HPDE6-E6E7 (cell line): ENCODE data around the gene LGALS4.
A peak's percentile ranks its signal among the peaks of the same experiment; 100 is the strongest.
"Not testable (repeated sequence)": the region's sequence is repeated elsewhere in the genome, so short reads cannot be mapped to it uniquely, and the experiment has no call there.

Experiments
- DNase-seq: peaks from one replicate; pipeline ENCODE4 v3.0.0; 2011; ENCODE audit warnings: missing footprints; ENCODE audit errors: extremely low spot score

Gene LGALS4

DNA sequence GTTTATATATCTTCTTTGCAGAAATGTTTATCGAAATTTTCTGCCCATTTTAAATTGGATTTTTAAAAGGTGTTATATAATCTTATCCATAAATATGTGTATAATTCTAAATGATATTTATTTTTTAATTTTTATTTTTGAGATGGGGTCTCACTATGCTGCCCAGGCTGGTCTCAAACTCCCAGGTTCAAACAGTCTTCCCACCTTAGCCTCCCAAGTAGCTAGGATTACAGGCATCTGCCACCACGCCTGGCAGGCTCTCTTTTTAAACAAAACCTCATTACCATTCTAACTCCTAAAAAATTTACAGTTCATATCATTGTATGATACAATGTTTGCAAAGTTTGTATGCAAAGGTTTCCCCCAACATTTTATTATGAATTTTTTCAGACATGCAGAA, 16.6 kb downstream of the LGALS4 start:
- DNase-seq, result no peak

DNA sequence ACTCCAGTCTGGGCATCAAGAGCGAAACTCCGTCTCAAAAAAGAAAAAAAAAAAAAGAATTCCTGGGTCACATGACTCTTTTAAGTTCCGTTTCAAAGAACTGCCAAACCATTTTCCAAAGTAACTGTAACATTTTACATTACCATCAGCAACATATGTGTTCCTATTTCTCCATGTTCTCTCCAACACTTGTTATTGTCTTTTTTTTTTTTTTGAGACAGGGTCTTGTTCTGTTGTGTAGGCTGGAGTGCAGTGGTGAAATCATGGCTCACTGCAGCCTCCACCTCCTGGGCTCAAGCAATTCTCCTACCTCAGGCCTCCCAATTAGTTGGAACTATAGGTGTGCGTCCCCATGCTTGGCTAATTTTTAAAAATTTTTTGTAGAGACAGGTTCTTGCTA, 17.2 kb downstream of the LGALS4 start:
- DNase-seq, result no peak

DNA sequence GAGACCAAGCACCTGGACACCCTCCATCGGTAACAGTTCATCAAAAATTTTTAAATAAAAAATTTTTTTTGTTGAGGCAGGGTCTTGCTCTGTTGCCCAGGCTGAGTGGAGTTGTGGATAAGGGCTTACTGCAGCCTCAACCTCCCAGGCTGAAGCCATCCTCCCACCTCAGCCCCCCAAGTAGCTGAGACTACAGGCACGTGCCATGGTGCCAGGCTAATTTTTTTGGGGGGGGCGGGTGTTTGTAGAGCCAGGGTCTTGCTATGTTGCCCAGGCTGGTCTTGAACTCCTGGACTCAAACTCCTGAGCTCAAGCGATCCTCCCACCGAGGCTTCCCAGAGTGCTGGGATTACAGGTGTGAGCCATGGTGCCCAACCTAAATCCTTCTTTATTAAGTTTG, 19.1 kb downstream of the LGALS4 start:
- DNase-seq, result no peak

GRCh38 chr19:38793177-38793576, 19.6 kb downstream of the LGALS4 start:
- peak; percentile 73 for DNase-seq

GRCh38 chr19:38792250-38793111, 20.3 kb downstream of the LGALS4 start:
- DNase-seq, result no peak

GRCh38 chr19:38791451-38792064, 21.2 kb downstream of the LGALS4 start:
- DNase-seq, result not testable (repeated sequence)

GRCh38 chr19:38790507-38791403, 22.0 kb downstream of the LGALS4 start:
- DNase-seq, result not testable (repeated sequence)

DNA sequence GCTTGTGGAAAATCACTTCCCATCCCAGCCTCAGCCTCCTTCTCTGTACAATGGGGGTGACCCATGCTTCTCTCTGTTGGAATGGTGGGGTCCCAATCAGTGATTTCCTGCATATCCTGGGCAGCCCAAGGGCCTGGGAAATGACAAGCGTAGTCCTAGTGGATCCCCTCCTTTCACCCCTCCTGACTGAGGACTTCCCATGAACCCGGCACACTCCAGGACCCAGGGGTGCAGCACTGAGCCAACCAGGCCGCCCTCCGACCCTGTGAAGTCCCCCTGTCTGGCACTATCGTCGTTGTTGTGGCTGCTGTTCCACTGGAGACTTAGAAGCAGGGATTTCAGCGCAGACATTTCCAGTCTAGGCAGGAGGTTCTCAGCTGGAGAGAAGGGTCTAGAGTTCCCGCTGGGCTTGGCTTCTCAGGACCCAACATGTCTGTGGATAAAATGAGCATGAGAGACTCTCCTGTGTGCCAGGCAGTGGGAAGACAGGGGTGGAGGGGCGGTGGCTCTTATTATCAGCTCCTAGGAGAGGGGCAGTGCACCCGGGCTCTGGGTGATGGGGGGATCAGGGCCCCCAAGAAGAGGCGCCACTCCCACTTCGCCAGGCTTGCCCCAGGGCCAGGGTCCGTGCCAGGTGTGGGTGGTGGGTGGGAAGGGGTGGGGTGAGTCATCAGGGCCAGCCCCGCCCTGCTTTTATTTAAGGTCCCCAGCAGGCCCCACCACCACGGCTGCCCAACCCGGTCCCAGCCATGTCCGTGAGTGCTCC, 24.1 kb downstream of the LGALS4 start, which contains the start of gene LGALS7B:
Gene LGALS7B, plus strand, starts transcription at position 723 of the 766 bp plus-strand sequence. Its CDS starts 27 bp downstream, at position 750.
- DNase-seq, result no peak

DNA sequence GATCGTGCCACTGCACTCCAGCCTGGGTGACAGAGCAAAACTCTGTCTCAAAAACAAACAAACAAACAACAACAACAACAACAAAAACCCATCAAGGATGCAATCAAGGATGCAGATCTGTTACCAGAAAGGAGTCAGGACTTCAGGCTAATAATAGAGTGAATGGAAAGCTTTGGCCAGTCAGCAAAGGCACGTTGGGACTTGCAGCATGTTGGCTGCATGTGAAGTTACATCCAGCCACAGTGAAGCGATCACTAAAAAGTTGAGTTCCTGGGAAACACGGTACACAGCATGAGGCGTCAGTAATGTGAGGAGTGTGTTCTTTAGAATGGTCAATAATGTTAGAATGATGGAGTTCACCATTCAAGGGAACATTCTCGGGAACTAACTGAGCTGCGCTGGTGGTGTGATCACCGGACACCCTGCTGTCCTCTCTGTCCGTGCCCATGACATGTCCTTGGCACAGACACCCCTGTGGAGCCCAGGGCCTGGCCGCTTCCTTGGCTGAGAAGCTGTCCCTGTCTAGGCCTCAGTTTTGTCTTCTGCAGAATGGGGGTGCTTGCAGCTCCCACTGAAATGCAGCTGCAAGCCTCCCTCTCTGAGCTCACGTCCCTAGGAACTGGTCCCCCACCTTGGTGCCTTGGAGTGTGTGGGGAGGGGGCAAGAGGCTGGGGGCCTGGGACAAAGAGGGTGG, 26.0 kb downstream of the LGALS4 start:
- DNase-seq, result peak; percentile 79

DNA sequence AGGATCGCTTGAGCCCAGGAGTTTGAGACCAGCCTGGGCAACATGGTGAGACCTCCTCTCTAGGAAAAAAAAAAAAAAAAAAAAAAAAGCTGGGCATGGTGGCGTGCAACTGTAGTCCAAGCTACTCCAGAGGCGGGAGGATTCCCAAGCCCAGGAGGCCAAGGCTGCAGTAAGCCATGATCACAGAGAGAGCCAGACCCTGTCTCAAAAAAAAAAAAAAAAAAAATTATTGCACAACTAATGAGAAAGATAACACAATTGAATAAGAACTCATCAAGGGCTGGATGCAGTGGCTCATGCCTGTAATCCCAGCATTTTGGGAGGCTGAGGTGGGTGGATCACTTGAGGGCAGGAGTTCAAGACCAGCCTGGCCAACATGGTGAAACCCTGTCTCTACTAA, 26.7 kb downstream of the LGALS4 start:
- not testable (repeated sequence) for DNase-seq

GRCh38 chr19:38785187-38785699, 27.5 kb downstream of the LGALS4 start:
- no peak for DNase-seq

- no peak for DNase-seq
Observed at GRCh38 chr19:38784224-38784623, 28.5 kb downstream of the LGALS4 start.

DNA sequence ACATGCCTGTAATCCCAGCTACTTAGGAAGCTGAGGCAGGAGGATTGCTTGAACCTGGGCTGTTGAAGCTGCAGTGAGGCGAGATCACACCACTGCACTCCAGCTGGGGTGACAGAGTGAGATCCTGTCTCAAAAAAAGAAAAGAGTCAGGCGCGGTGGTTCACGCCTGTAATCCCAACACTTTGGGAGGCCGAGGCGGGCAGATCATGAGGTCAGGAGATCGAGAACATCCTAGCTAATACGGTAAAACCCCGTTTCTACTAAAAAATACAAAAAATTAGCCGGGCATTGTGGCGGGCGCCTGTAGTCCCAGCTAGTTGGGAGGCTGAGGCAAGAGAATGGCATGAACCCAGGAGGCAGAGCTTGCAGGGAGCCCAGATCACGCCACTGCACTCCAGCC, 30.5 kb downstream of the LGALS4 start:
- not testable (repeated sequence) for DNase-seq

DNA sequence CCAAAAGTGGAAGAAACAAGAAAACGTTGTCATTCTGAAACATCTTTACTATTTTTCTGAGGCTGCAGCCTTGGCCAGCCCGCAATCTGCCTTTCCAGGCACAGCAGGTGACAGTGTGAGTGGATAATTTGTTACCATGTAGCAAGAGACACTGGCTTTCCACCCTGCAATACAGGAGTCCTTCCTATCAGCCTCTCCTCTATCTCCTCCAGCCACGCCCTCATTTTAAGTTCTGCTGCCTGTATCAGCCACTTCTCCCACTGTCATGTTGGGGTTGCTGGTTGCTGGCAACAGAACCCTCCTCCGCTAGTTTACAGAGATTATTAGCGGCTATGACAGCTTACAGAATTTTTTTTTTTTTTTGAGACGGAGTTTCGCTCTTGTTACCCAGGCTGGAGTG, 31.7 kb downstream of the LGALS4 start:
- DNase-seq, result no peak

DNA sequence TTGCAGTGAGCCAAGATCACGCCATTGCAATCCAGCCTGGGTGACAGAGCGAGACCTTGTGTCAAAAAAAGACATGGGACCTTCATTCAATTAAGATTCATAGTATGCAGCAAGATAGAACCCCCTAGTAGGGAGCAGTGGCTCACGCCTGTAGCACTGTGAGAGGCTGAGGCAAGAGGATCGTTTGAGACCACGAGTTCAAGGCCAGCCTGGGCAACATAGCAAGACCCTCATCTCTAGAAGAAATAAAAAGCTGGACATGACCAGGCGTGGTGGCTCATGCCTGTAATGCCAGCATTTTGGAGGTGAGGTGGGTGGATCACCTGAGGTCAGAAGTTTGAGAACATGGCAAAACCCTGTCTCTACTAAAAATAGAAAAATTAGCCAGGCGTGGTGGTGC, 32.3 kb downstream of the LGALS4 start:
- no peak for DNase-seq

GRCh38 chr19:38778733-38779132, 34.0 kb downstream of the LGALS4 start:
- DNase-seq, result no peak

DNA sequence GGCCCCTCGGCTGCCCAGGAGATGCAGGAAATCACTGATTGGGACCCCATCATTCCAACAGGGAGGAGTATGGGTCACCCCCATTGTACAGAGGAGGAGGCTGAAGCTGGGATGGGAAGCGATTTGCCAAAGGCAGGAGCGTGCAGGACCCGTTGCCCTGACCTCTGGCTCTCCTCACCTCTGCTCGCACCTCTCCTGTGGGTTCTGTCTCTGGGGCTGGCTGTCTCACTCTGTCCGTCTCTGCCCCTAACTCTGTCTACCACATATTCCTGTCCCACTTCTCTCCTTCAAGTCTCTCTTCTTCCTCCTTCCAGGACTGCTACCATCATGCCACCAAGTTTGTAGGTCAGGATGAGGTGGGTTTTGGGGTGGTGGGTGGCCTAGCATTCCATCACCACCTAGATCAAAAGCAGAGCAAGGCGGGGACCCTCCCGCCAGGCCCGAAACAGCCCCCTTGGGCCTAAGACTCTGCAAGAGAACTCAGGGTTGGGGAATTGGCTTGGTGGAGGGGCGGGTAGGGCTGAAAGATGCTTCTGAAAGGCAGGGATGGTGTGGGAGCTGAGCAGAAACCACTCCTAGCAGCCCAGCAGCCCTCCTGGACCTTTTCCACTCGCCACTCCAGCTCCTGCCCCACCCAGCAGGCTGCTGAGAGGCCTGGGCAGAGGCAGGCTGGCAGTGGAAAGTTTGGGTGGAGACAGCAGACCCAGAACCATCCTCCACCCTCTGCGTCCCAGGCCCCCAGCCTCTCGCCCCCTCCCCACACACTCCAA, 38.4 kb downstream of the LGALS4 start:
- DNase-seq, result no peak

- no peak for DNase-seq
Observed at GRCh38 chr19:38773469-38774177, 39.1 kb downstream of the LGALS4 start, which contains the start of gene LGALS7. Gene LGALS7 (minus strand): TSS chr19:38773517. CDS start chr19:38773492, 25 bp downstream.

DNA sequence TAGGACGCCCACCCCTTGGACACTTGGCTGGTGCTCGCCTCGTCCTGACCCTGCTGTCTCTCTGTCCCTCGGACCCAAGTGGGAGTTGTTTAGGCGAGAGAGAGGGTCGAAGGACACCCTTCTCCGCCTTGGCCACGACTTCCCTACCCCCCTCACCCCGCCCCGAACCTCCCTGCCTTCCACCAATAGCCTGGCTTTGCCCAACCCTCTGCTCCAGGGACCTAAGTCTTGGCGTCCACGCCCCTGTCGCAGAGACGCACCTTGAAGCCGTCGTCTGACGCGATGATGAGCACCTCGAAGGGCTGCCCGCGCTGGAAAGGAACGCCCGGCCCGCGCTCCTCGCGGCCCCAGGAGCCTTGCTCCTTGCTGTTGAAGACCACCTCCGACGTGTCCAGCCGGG, 41.2 kb downstream of the LGALS4 start:
- not testable (repeated sequence) for DNase-seq
